HuH-7 (cell line): ENCODE measurements around the gene SMC2.

Experiments used
- DNase-seq: peaks from one replicate; pipeline ENCODE4 v3.0.0; 2011; ENCODE audit warnings: low spot score

SMC2 gene

GRCh38 chr9:104107799-104108198 is 13.7 kb downstream of the SMC2 start:
- no peak for DNase-seq

GRCh38 chr9:104108315-104108714 is 14.2 kb downstream of the SMC2 start:
- no peak for DNase-seq

GRCh38 chr9:104110509-104110908 is 16.4 kb downstream of the SMC2 start:
- DNase-seq = no peak

GRCh38 chr9:104118916-104119315 is 24.8 kb downstream of the SMC2 start:
- no peak for DNase-seq

GRCh38 chr9:104121022-104121421 is 26.9 kb downstream of the SMC2 start:
- no peak for DNase-seq

GRCh38 chr9:104138243-104138868 is 44.2 kb downstream of the SMC2 start:
- DNase-seq = no peak

- DNase-seq = no peak
Observed at GRCh38 chr9:104142799-104143549, 48.9 kb downstream of the SMC2 start.

- DNase-seq = no peak
Observed at GRCh38 chr9:104143550-104143910, 49.4 kb downstream of the SMC2 start.

GRCh38 chr9:104144336-104144735 is 50.2 kb downstream of the SMC2 start:
- DNase-seq = no peak

GRCh38 chr9:104173067-104173466 is 79.0 kb downstream of the SMC2 start:
- DNase-seq = no peak

- no peak for DNase-seq
Observed at GRCh38 chr9:104177003-104177611, 83.0 kb downstream of the SMC2 start.

- DNase-seq = no peak
Observed at GRCh38 chr9:104177676-104178075, 83.6 kb downstream of the SMC2 start.
